Neural cell (in vitro differentiated cells): Measurements from ENCODE around the gene TUBB4B. TPM values are rescaled to one million over a fixed set of nuclear protein-coding genes. Genes with fewer than 3 reads are reported as not detected.

Experiments used
- H2AFZ ChIP-seq: fragments of 200-600, 300-800 bp; sonication (generic), shearing (Covaris generic); 2 replicates; pipeline ENCODE4 v1.6.0; 2014; ENCODE audit warnings: low read depth, mild to moderate bottlenecking, antibody characterized with exemption, low read length, moderate library complexity
- H3F3A ChIP-seq: fragments of 200-600 bp; shearing (Covaris generic); 2 replicates; pipeline ENCODE4 v1.6.1; 2016; ENCODE audit warnings: mild to moderate bottlenecking, moderate library complexity, mixed read lengths, antibody characterized with exemption, low read length; ENCODE audit not compliant: insufficient read depth, poor library complexity, severe bottlenecking
- H3K27ac ChIP-seq: fragments of 200-600, 300-800 bp; sonication (generic), shearing (Covaris generic); 2 replicates; pipeline ENCODE4 v1.5.1; 2014; ENCODE audit warnings: mild to moderate bottlenecking, low read length, moderate library complexity
- H3K27me3 ChIP-seq: fragments of 300-800, 200-600 bp; sonication (generic), shearing (Covaris generic); 2 replicates; pipeline ENCODE4 v1.6.0; 2014; ENCODE audit warnings: mild to moderate bottlenecking, low read depth, low read length, moderate library complexity; ENCODE audit not compliant: insufficient read depth
- H3K36me3 ChIP-seq: fragments of 300-800, 200-600 bp; sonication (generic), shearing (Covaris generic); 2 replicates; pipeline ENCODE4 v1.5.1; 2014; ENCODE audit warnings: mild to moderate bottlenecking, antibody characterized with exemption, low read length, moderate library complexity; ENCODE audit not compliant: insufficient read depth
- H3K4me2 ChIP-seq: fragments of 300-800, 200-600 bp; sonication (generic), shearing (Covaris generic); 2 replicates; pipeline ENCODE4 v1.6.0; 2014; ENCODE audit warnings: mild to moderate bottlenecking, low read length
- H3K4me3 ChIP-seq: fragments of 300-800, 200-600 bp; sonication (generic), shearing (Covaris generic); 2 replicates; pipeline ENCODE4 v1.5.1; 2014; ENCODE audit warnings: mild to moderate bottlenecking, low read length, moderate library complexity
- H3K79me2 ChIP-seq: fragments of 200-600 bp; shearing (Covaris generic); replicated peaks from 2 replicates; pipeline ENCODE4 v1.6.0; 2014; ENCODE audit warnings: mild to moderate bottlenecking, low read length, moderate library complexity; ENCODE audit not compliant: insufficient read depth
- H3K9ac ChIP-seq: fragments of 300-800, 200-600 bp; sonication (generic), shearing (Covaris generic); 2 replicates; pipeline ENCODE4 v1.6.1; 2016; ENCODE audit warnings: mild to moderate bottlenecking, low read length, mixed read lengths
- H3K9me2 ChIP-seq: fragments of 200-600 bp; shearing (Covaris generic); 2 replicates; pipeline ENCODE4 v1.6.1; 2016; ENCODE audit warnings: mild to moderate bottlenecking, low read length, mixed read lengths; ENCODE audit not compliant: insufficient read depth
- H3K9me3 ChIP-seq: fragments of 200-600, 300-800 bp; sonication (generic), shearing (Covaris generic); 2 replicates; pipeline ENCODE4 v1.6.1; 2016; ENCODE audit warnings: mild to moderate bottlenecking, mixed run types, low read length, moderate library complexity, mixed read lengths
- H4K20me1 ChIP-seq: fragments of 200-600 bp; shearing (Covaris generic); 2 replicates; pipeline ENCODE4 v1.6.1; 2016; ENCODE audit warnings: mild to moderate bottlenecking, mixed run types; ENCODE audit not compliant: insufficient read depth
- EP300 ChIP-seq: fragments of 450-650 bp; conservative IDR thresholded peaks from 2 replicates; pipeline ENCODE4 v1.6.1; 2014; ENCODE audit warnings: antibody characterized with exemption, mild to moderate bottlenecking, moderate library complexity; ENCODE audit not compliant: poor library complexity, severe bottlenecking
- EZH2 ChIP-seq: fragments of 200-600, 300-800 bp; shearing (Covaris generic), sonication (generic); IDR thresholded peaks from 2 replicates; pipeline ENCODE4 v1.6.1; 2014; ENCODE audit warnings: antibody characterized with exemption, low read length, borderline replicate concordance, mild to moderate bottlenecking; ENCODE audit not compliant: insufficient read depth, poor library complexity, severe bottlenecking
- MXI1 ChIP-seq: fragments of 450-650 bp; conservative IDR thresholded peaks from 2 replicates; pipeline ENCODE4 v1.6.1; 2014; ENCODE audit warnings: antibody characterized with exemption, mild to moderate bottlenecking; ENCODE audit not compliant: poor library complexity, severe bottlenecking
- POLR2AphosphoS5 ChIP-seq: IDR thresholded peaks from 2 replicates; pipeline ENCODE4 v1.6.1; 2012
- RAD21 ChIP-seq: fragments of 450-650 bp; conservative IDR thresholded peaks from 2 replicates; pipeline ENCODE4 v1.6.1; 2014; ENCODE audit warnings: antibody characterized with exemption, mild to moderate bottlenecking, moderate library complexity
- SMC3 ChIP-seq: fragments of 450-650 bp; conservative IDR thresholded peaks from 2 replicates; pipeline ENCODE4 v1.6.1; 2014; ENCODE audit warnings: antibody characterized with exemption, mild to moderate bottlenecking, moderate library complexity; ENCODE audit not compliant: poor library complexity
- TAF1 ChIP-seq: IDR thresholded peaks from 2 replicates; pipeline ENCODE4 v1.6.1; 2012; ENCODE audit warnings: low read depth
- polyA plus RNA-seq: library from polyadenylated mRNA; depleted of rRNA; stranded (reverse); fragments of >200 nt; gene quantifications from 2 replicates; pipeline ENCODE4 v1.2.3, GENCODE V29; 2014
- TF ChIP-seq, protein P1 (sequence below): IDR thresholded peaks from 2 replicates; pipeline ENCODE4 v1.6.1; 2012; ENCODE audit warnings: borderline replicate concordance
- TF ChIP-seq, protein P2 (sequence below): fragments of 450-650 bp; IDR thresholded peaks from 2 replicates; pipeline ENCODE4 v1.5.1; 2014; ENCODE audit warnings: antibody characterized with exemption, mild to moderate bottlenecking, moderate library complexity; ENCODE audit not compliant: poor library complexity, severe bottlenecking

The TUBB4B gene
- polyA plus RNA-seq, 1 donor from 2014 or later = 60.3 TPM

DNA sequence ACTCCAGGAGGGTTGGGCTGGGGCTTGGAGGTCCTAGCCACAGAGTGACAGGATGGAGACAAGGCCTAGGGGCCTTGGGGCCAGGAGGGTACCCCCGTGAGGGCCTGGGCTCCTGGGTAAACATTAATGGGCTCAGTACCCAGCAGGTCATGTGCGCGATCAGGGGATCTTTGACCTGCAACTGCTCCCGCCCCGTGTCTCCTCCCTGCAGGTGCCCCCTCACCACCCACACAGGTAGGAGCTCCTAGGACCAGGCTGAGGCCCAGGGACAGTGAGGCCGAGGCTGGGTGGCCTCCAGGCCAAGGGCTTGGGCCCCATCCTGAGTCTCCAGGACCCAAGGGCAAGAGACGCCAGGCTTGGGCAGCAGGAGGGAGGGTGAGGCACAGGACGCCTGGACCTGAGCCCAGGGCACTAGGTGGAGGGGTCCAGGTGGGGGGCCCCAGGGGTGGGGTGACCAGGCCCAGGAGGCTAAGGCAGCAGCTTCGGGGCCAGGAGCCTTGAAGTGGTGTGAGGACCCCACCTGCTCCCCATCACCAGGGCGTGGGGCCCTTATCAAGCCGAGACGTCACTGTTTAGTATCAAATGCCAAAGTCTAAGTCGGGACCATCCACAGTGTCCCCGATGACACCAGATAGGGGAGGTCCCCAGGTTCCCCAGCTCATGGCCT is 10.2 kb upstream of the TUBB4B start, which contains the start of gene SLC34A3:
Gene SLC34A3 (plus strand): TSS at position 197 of the 667 bp plus-strand sequence. CDS start 802 bp downstream, outside the sequence.
- Histone ChIP-seq H3K9ac (no peak within 1 kb of the TSS), H3K27ac (no peak within 1 kb of the TSS), H3F3A (no peaks in the 10 kb centered on the region), H3K27me3 (no peaks in the 10 kb centered on the region), H3K9me2 (no peaks in the 10 kb centered on the region), H2AFZ (no peak within 1 kb of the TSS), H3K9me3 (no peaks in the 10 kb centered on the region), H3K4me3 (no peak within 1 kb of the TSS), H4K20me1 (no peaks in the 10 kb centered on the region), H3K4me2 (no peak within 1 kb of the TSS), H3K79me2 (no peaks in the 10 kb centered on the region), H3K36me3 (no peaks in the 10 kb centered on the region)
- TF ChIP-seq RAD21 (no peak), TAF1 (no peak)

DNA sequence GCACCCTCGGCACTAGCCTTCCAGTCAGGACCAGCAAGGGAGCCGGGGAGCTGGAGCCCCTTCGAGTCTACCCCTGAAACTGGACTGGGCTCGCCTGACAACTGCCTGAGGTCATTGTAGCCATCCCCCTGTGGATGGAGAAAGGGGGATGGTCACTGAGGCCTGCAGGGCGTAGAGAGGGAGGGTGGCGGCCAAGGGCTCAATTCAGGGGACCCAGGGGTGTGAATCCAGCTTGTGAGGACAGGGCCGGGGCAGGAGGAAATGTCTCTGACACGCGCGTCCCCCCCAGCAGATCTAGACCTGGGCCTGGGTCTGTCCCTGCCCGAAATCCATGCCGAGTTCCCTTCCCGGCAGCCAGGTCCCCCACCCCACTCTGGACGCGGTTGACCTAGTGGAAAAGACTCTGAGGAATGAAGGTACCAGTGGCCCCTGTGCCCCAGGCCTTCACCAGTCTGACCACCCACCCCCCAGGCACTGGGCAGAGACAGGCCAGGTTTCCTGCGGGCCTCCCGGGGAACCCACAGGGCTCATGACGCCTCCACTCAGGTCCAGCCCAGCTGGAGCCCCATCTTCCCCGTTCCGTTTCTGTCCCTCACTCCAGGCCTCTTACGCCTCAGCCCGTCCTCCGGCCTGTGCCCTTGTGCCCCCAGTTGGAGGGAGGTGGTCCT is 9.6 kb upstream of the TUBB4B start:
- H3K4me2 ChIP-seq = no peak overlapping the region
- TF ChIP-seq EP300 = no peak
- no peak for TF ChIP-seq MXI1
- TF ChIP-seq, protein P1, sequence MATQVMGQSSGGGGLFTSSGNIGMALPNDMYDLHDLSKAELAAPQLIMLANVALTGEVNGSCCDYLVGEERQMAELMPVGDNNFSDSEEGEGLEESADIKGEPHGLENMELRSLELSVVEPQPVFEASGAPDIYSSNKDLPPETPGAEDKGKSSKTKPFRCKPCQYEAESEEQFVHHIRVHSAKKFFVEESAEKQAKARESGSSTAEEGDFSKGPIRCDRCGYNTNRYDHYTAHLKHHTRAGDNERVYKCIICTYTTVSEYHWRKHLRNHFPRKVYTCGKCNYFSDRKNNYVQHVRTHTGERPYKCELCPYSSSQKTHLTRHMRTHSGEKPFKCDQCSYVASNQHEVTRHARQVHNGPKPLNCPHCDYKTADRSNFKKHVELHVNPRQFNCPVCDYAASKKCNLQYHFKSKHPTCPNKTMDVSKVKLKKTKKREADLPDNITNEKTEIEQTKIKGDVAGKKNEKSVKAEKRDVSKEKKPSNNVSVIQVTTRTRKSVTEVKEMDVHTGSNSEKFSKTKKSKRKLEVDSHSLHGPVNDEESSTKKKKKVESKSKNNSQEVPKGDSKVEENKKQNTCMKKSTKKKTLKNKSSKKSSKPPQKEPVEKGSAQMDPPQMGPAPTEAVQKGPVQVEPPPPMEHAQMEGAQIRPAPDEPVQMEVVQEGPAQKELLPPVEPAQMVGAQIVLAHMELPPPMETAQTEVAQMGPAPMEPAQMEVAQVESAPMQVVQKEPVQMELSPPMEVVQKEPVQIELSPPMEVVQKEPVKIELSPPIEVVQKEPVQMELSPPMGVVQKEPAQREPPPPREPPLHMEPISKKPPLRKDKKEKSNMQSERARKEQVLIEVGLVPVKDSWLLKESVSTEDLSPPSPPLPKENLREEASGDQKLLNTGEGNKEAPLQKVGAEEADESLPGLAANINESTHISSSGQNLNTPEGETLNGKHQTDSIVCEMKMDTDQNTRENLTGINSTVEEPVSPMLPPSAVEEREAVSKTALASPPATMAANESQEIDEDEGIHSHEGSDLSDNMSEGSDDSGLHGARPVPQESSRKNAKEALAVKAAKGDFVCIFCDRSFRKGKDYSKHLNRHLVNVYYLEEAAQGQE = no peak
- no peak for TF ChIP-seq SMC3
- TF ChIP-seq POLR2AphosphoS5 = no peak
- TF ChIP-seq RAD21 = no peak
- TF ChIP-seq, protein P2, sequence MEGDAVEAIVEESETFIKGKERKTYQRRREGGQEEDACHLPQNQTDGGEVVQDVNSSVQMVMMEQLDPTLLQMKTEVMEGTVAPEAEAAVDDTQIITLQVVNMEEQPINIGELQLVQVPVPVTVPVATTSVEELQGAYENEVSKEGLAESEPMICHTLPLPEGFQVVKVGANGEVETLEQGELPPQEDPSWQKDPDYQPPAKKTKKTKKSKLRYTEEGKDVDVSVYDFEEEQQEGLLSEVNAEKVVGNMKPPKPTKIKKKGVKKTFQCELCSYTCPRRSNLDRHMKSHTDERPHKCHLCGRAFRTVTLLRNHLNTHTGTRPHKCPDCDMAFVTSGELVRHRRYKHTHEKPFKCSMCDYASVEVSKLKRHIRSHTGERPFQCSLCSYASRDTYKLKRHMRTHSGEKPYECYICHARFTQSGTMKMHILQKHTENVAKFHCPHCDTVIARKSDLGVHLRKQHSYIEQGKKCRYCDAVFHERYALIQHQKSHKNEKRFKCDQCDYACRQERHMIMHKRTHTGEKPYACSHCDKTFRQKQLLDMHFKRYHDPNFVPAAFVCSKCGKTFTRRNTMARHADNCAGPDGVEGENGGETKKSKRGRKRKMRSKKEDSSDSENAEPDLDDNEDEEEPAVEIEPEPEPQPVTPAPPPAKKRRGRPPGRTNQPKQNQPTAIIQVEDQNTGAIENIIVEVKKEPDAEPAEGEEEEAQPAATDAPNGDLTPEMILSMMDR = no peak
- TF ChIP-seq EZH2 = no peak
- TF ChIP-seq TAF1 = no peak

More for the DNA sequence above, 9.6 kb upstream of the TUBB4B start:
- H4K20me1 ChIP-seq = no peaks in the 10 kb centered on the region
- H3F3A ChIP-seq = no peaks in the 10 kb centered on the region
- H3K9me2 ChIP-seq = no peaks in the 10 kb centered on the region
- no peaks in the 10 kb centered on the region for H3K9me3 ChIP-seq
- no peak overlapping the region for H3K27ac ChIP-seq
- no peak overlapping the region for H3K9ac ChIP-seq
- no peaks in the 10 kb centered on the region for H3K36me3 ChIP-seq
- no peak overlapping the region for H2AFZ ChIP-seq
- H3K27me3 ChIP-seq = no peaks in the 10 kb centered on the region
- no peaks in the 10 kb centered on the region for H3K79me2 ChIP-seq
- H3K4me3 ChIP-seq = no peak overlapping the region
